Endodermal cell (in vitro differentiated cells): ENCODE measurements around the gene PLCL2. TPM values are rescaled to one million over a fixed set of nuclear protein-coding genes. Genes with fewer than 3 reads are reported as not detected.

Experiments
- DNase-seq: peaks from one replicate; pipeline ENCODE4 v3.0.0-alpha.2; 2017
- H3K27ac ChIP-seq: 2 replicates; pipeline ENCODE4 v1.5.1; 2013; ENCODE audit warnings: mild to moderate bottlenecking, low read depth, low read length, moderate library complexity
- H3K27me3 ChIP-seq: 2 replicates; pipeline ENCODE4 v1.6.1; 2013; ENCODE audit warnings: mild to moderate bottlenecking, low read length, moderate library complexity; ENCODE audit not compliant: insufficient read depth, control insufficient read depth, poor library complexity, severe bottlenecking
- H3K36me3 ChIP-seq: 2 replicates; pipeline ENCODE4 v1.7.0; 2013; ENCODE audit warnings: mild to moderate bottlenecking, low read length, moderate library complexity; ENCODE audit not compliant: control insufficient read depth, insufficient read depth
- H3K4me1 ChIP-seq: one replicate; pipeline ENCODE4 v1.7.0; 2013; ENCODE audit warnings: low read length; ENCODE audit not compliant: control insufficient read depth, insufficient read depth
- H3K4me3 ChIP-seq: 2 replicates; pipeline ENCODE4 v1.5.1; 2013; ENCODE audit warnings: mild to moderate bottlenecking, low read length, moderate library complexity
- H3K9ac ChIP-seq: 2 replicates; pipeline ENCODE4 v1.6.1; 2013; ENCODE audit warnings: mild to moderate bottlenecking, low read length, moderate library complexity; ENCODE audit not compliant: poor library complexity, severe bottlenecking; ENCODE audit errors: extremely low read depth
- H3K9me3 ChIP-seq: 2 replicates; pipeline ENCODE4 v1.6.1; 2013; ENCODE audit warnings: mild to moderate bottlenecking, low read length, moderate library complexity; ENCODE audit not compliant: control insufficient read depth
- H3K27ac Mint-ChIP-seq: 2 replicates; pipeline ENCODE4 v1.8.0; 2020; ENCODE audit warnings: mixed read lengths
- H3K27me3 Mint-ChIP-seq: 2 replicates; pipeline ENCODE4 v1.8.0; 2021; ENCODE audit warnings: mild to moderate bottlenecking, mixed read lengths; ENCODE audit not compliant: insufficient read depth
- H3K36me3 Mint-ChIP-seq: 2 replicates; pipeline ENCODE4 v1.8.0; 2020; ENCODE audit warnings: low read depth, mixed read lengths
- H3K4me1 Mint-ChIP-seq: 2 replicates; pipeline ENCODE4 v1.8.0; 2020; ENCODE audit warnings: mixed read lengths
- H3K4me3 Mint-ChIP-seq: 2 replicates; pipeline ENCODE4 v1.8.0; 2020; ENCODE audit warnings: mild to moderate bottlenecking, moderate library complexity, mixed read lengths
- H3K9me3 Mint-ChIP-seq: 2 replicates; pipeline ENCODE4 v1.8.0; 2020; ENCODE audit warnings: mild to moderate bottlenecking, mixed read lengths
- CTCF ChIP-seq: fragments of 200-600 bp; sonication (generic); conservative IDR thresholded peaks from 2 replicates; pipeline ENCODE4 v1.5.0; 2021; ENCODE audit warnings: antibody characterized with exemption, mild to moderate bottlenecking
- WGBS, 2 experiments: methylation state at CpG; one replicate each; pipeline versions ENCODE4 v1.1.5 to v1.1.7; 2013; ENCODE audit warnings: missing lambda C conversion rate in 2 of 2, mixed read lengths in 1 of 2; ENCODE audit not compliant: insufficient coverage in 1 of 2, insufficient read length in 1 of 2; 5-methylcytosine and 5-hydroxymethylcytosine counted together
- total RNA-seq, 2 donors: library from RNA; stranded (reverse); fragmentation: NEBNext Ultra II Directional in 1 of 2; extraction: Animal tissue kit (Norgen Biotek cat#: 25700) in 1 of 2; gene quantifications; 2 replicates in 1 of 2; 3 replicates in 1 of 2; pipeline ENCODE4 v1.2.1, GENCODE V29; 2021

PLCL2 gene
- total RNA-seq, 2 donors from 2014 or later = 4.2 to 6.9 TPM

- Mint-ChIP-seq H3K27me3 (peaks cover 52% of the 10 kb centered on the region), H3K9me3 (no peaks in the 10 kb centered on the region), H3K4me3 (no peak overlapping the region), H3K36me3 (no peaks in the 10 kb centered on the region), H3K4me1 (no peaks in the 10 kb centered on the region), H3K27ac (no peak overlapping the region)
- H3K9ac ChIP-seq = no peak overlapping the region
- WGBS, 2 experiments = 89 to 100% methylated on average over 1 of the region's 1 CpG
- H3K27ac ChIP-seq = no peak overlapping the region
- no peaks in the 10 kb centered on the region for H3K36me3 ChIP-seq
- no peak overlapping the region for H3K4me3 ChIP-seq
- no peaks in the 10 kb centered on the region for H3K9me3 ChIP-seq
- H3K27me3 ChIP-seq = peaks cover 20% of the 10 kb centered on the region
- no peak for DNase-seq
- H3K4me1 ChIP-seq = no peaks in the 10 kb centered on the region
- TF ChIP-seq CTCF = no peak
Measured at GRCh38 chr3:16877911-16878310, 6.8 kb upstream of the PLCL2 start.

GRCh38 chr3:16881896-16882630 is 2.7 kb upstream of the PLCL2 start:
- no peak overlapping the region for H3K27ac ChIP-seq
- TF ChIP-seq CTCF = no peak
- Mint-ChIP-seq H3K4me1 (peaks cover 10% of the 10 kb centered on the region), H3K27me3 (peaks cover 83% of the 10 kb centered on the region), H3K36me3 (no peaks in the 10 kb centered on the region), H3K27ac (no peak overlapping the region), H3K4me3 (no peak overlapping the region), H3K9me3 (no peaks in the 10 kb centered on the region)
- no peak overlapping the region for H3K4me3 ChIP-seq
- H3K27me3 ChIP-seq = peaks cover 42% of the 10 kb centered on the region
- no peak overlapping the region for H3K9ac ChIP-seq
- H3K9me3 ChIP-seq = no peaks in the 10 kb centered on the region
- no peak for DNase-seq
- WGBS, 2 experiments = 95 to 96% methylated on average over 5 to 6 of the region's 6 CpGs
- H3K36me3 ChIP-seq = no peaks in the 10 kb centered on the region
- peaks cover 8% of the 10 kb centered on the region for H3K4me1 ChIP-seq

GRCh38 chr3:16883057-16883722 is 1.6 kb upstream of the PLCL2 start:
- WGBS, 2 experiments = 83 to 84% methylated on average over 7 to 23 of the region's 23 CpGs
- H3K27ac Mint-ChIP-seq = no peak overlapping the region

More at GRCh38 chr3:16883057-16883722, 1.6 kb upstream of the PLCL2 start:
- Mint-ChIP-seq H3K4me3 (peak overlapping the region; percentile 72), H3K36me3 (no peaks in the 10 kb centered on the region), H3K27me3 (peaks cover 81% of the 10 kb centered on the region), H3K4me1 (peaks cover 13% of the 10 kb centered on the region), H3K9me3 (no peaks in the 10 kb centered on the region)
- Histone ChIP-seq H3K9ac (no peak overlapping the region), H3K27me3 (peaks cover 42% of the 10 kb centered on the region), H3K4me3 (no peak overlapping the region), H3K9me3 (no peaks in the 10 kb centered on the region), H3K4me1 (peaks cover 8% of the 10 kb centered on the region), H3K27ac (no peak overlapping the region), H3K36me3 (no peaks in the 10 kb centered on the region)
- TF ChIP-seq CTCF = no peak
- no peak for DNase-seq
